ENCODE measurements around the gene RBM22.

Gene RBM22

DNA sequence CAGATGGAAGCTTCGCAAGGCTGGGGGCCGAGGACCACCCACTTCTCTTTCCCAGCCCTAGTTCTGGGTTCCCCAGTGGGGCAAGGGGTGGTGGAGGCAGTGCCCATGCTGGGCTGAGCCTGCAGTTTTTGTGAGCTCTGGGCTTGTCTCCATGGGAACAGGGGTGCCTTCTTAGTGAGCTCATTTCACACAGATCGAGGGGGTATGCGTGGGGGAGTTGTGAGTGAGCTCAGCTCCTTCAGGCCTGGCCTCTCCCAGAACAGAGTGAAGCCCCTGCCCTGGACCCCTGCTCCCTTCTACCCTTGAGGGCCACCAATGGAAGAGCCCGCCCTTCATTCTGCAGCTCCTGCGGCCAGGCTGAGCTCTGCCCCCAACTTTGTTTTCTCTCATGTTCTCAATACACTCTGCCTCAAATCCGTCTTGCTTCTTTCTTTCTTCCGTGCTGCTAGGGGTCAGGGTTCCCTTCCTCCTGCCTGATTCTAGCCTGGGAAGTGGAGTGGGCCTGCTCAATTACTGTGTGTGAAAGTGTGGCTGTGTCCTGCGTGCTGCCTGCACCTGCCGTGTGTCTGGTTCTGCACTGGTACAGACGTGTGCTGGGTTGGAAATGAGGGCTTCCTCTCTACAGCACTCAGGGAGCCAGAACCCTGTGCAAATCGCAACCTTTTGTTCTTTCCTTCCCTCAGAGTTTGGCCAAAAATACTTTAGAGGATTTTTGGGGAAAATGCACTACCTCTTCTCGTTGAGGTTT is 48.8 kb downstream of the RBM22 start:
- no peak for DNase-seq (ENCODE audit: low read depth in 3 of 3)

GRCh38 chr5:150651382-150651781 is 49.5 kb downstream of the RBM22 start:
- DNase-seq (ENCODE audit: low read depth in 3 of 3): no peak

- DNase-seq (ENCODE audit: low read depth in 3 of 3): no peak
These were observed 50.5 kb downstream of the RBM22 start for GRCh38 chr5:150650021-150651006.

- DNase-seq (ENCODE audit: low read depth in 3 of 3): no peak
These were observed 51.5 kb downstream of the RBM22 start for GRCh38 chr5:150649108-150650020.

- no peak for DNase-seq (ENCODE audit: low read depth in 3 of 3)
These were observed 52.4 kb downstream of the RBM22 start for GRCh38 chr5:150648294-150649107.

- DNase-seq (ENCODE audit: low read depth in 3 of 3): no peak
These were observed 53.3 kb downstream of the RBM22 start for GRCh38 chr5:150647275-150648251.

DNA sequence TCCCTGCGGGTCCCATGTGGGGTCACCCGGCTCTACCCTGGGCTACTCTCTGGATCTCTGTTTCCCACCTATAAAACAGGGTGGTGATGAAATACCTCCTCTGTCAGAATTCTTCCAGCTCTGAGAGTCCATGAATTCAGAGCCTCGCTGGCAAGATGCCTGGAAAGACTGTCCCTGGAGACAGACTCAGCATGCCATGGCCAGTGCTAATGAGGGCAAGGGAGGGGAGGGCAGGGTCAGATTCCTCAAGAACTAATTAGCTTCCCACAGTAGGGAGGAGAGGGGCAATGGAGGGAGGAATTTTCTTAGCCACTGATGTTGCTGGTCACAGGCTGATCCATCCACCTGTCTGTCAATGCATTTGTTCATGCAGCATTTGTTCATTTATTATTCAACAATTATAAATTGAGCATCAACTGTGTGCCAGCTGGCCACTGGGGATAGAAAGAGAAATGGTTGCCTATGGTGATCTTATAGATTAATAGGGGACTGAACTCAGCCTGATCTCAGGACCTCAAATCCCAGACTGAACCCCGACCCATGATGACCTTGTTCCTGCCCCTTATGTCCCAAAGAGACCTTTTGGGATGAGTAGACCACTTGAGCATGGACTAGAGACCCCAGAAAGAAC is 55.7 kb downstream of the RBM22 start:
- DNase-seq (ENCODE audit: low read depth in 3 of 3): no peak

GRCh38 chr5:150644514-150644913 is 56.3 kb downstream of the RBM22 start:
- DNase-seq (ENCODE audit: low read depth in 3 of 3): no peak

DNA sequence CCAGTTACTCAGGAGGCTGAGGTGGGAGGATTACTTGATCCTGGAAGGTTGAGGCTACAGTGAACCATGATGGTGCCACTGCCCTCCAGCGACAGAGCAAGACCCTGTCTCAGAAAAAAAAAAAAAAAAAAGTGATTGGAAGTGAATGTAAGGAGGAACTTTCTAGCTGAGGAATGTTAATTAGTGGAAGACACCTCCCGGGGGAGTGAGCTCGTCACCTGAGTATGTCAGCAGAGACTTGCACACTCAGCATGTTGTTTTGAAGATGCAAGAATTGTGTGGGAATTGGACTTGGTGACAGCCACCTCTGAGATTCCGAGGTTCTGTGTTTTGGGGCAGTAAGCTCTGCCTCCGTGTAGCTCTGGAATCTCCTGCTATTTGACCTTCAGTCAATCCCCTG is 56.8 kb downstream of the RBM22 start:
- no peak for DNase-seq (ENCODE audit: low read depth in 3 of 3)

DNA sequence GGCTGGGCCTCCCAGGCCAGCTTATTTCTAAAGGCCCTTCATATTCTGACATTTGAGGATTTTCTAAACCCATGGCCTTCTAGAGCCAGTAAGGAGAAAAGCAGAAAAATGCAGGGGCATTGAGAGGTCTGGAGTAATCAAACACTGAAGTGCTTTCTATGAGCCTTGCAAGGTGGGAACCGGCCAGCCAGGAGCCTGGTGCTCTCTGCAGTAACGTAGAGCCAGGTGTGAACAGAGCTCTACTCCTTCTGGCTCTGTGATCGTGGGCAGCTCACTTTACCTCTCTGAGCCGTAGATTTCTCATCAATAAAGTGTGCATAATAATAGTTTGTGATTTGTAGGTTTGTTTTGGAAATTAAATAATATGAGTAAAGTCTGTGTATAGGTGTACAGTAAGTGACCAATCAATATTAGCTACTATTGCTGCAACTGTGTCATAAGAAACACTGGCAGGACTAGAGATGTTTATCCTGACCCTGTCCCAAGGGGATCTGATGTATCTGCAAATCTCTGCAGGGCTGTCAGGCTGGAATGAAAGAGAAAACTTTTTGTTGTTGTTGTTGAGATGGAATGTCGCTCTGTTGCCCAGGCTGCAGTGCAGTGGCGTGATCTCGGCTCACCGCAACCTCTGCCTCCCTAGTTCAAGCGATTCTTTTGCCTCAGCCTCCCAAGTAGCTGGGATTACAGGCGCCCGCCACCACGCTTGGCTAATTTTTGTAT is 57.7 kb downstream of the RBM22 start:
- no peak for DNase-seq (ENCODE audit: low read depth in 3 of 3)

DNA sequence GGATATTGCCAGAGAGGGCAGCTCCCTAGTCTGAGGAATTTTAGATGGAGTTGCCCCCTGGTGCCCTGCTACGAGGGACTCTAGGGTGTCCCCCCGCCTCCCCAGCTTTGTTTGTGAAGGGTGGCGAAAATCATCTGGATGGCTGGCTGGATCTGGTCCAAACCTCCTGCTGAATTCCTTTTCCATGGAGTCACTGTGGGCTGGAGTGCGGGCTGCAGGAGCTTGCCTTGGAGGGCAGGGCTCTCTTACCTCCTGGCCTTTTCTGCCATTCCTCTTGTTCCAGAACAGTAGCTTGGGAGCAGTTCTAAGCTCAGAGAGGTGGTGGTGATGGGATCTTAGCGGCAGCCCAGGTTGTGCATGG is 58.3 kb downstream of the RBM22 start:
- DNase-seq (ENCODE audit: low read depth in 3 of 3): no peak

GRCh38 chr5:150641824-150642566 is 58.9 kb downstream of the RBM22 start:
- no peak for DNase-seq (ENCODE audit: low read depth in 3 of 3)

GRCh38 chr5:150641006-150641570 is 59.8 kb downstream of the RBM22 start:
- no peak for DNase-seq (ENCODE audit: low read depth in 3 of 3)

Data from stimulated activated CD4-positive, alpha-beta T cell treated with anti-CD3 and anti-CD28 coated beads, TNF-alpha, amount 100 ng/mL, for 48 hours (primary cell).